GM15510 (cell line): Measurements from ENCODE around the gene F2RL3.

Experiments used
- POLR2A ChIP-seq: IDR thresholded peaks from 3 replicates; pipeline ENCODE4 v1.6.1; 2011; ENCODE audit warnings: borderline replicate concordance; ENCODE audit not compliant: insufficient read length; ENCODE audit errors: extremely low read depth

Gene F2RL3

GRCh38 chr19:16888629-16889365 lies at the start of gene F2RL3:
Gene F2RL3, plus strand, starts transcription at chr19:16888999. Its CDS starts 191 bp downstream, at chr19:16889190.
- TF ChIP-seq POLR2A, result peak; percentile 21

DNA sequence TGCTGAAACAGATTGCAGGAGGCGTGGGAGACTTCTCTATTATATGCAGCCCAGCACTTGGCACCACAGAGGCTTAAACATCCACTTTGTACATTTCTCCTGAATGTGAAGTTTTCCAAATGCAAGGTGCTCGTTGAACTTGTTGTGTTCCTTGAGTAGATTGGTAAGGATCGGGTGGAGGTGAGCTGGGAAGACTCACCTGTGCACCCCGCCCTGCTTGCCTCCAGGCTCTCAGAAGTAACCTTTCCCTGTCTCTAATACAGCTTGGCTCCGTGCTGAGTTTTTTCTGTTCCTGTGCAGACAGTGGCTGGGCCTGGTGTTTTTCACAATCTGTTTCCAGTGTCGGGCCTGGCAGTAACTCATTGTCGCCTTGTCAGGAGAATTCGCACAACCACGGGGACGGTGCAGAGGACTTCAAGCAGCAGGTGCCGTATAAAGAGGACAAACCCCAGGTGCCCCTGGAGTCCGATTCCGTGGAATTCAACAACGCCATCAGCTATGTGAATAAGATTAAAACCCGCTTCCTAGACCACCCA lies 47.3 kb upstream of the F2RL3 start:
- no peak for TF ChIP-seq POLR2A

- TF ChIP-seq POLR2A, result no peak
Measured at GRCh38 chr19:16846901-16847300, 41.9 kb upstream of the F2RL3 start.

GRCh38 chr19:16847430-16847829 lies 41.4 kb upstream of the F2RL3 start:
- TF ChIP-seq POLR2A, result no peak

DNA sequence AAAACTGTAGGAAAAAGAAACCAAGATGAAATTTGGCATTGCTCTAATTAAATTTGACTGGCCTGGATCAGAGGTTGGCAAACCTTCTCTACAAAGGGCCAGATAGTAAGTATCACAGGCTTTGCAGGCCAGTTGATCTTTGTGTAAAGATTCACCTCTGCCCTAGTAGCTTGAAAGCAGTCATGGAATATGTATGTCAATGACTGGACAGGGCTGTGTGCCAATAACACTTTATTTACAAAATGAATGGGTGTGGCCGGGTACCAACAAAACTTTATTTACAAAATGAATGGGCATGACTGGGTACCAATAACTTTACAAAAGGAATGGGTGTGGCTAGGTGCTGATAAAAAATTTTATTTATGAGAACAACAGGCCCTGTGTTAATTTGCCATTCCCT lies 39.6 kb upstream of the F2RL3 start:
- no peak for TF ChIP-seq POLR2A

- no peak for TF ChIP-seq POLR2A
Measured at GRCh38 chr19:16850133-16850532, 38.7 kb upstream of the F2RL3 start.

- no peak for TF ChIP-seq POLR2A
Measured at GRCh38 chr19:16851031-16851712, 37.6 kb upstream of the F2RL3 start.

DNA sequence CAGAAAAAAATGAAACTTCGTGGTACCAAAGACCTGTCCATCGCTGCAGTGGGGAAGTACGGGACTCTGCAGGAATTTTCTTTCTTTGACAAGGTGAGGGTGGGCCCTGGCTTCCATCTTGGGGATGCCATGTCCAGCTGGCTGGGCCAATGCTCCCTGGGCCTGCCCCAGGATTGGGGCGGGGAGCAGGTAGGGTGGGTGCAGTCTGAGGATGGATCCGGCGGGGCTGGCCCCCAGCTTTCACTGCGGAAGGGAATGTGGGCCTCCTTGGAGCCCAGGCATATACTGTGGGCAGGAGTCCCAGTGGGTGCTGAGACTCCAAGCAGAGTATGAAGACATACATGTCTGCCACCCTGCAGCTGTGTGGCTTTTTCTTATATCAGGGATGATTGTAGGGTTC lies 35.7 kb upstream of the F2RL3 start:
- no peak for TF ChIP-seq POLR2A

DNA sequence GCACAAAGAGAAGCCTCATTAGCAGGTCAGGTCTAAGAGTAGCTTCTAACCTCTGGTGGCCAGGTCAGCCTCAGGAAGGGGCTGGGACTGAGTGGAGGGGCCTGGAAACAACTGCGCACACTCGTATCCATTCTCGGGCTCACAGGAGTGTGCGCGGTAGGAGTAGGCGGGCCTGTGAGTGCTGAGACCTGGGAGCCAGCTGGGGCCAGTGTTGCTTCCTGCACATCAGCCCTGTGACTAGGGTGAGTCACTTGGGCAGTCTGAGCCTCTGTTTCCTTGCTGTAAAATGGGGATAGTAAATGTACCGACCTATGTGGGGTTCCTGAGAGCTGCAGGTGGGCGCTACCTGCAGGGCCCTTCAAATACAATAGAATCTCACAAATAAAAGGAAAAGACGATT lies 32.7 kb upstream of the F2RL3 start:
- TF ChIP-seq POLR2A, result no peak

GRCh38 chr19:16859626-16860025 lies 29.2 kb upstream of the F2RL3 start:
- no peak for TF ChIP-seq POLR2A

GRCh38 chr19:16860118-16860517 lies 28.7 kb upstream of the F2RL3 start:
- TF ChIP-seq POLR2A, result no peak

DNA sequence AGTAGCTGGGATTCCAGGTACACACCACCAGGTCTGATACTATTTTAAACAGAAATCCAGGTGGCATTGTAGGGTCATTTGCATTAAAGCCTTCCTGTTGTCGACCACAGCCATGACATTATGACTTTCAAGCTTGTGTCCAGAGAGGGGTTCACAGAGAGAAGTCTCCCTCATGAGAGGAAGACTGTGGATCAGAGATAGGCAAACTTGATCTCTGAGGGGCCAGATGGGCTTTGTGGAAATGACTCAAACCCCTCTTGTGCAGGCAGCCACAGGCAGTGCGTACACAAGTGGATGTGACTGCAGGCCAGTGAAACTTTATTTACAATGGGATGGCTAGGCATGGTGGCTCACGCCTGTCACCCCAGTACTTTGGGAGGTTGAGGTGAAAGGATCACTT lies 27.8 kb upstream of the F2RL3 start:
- TF ChIP-seq POLR2A, result no peak

DNA sequence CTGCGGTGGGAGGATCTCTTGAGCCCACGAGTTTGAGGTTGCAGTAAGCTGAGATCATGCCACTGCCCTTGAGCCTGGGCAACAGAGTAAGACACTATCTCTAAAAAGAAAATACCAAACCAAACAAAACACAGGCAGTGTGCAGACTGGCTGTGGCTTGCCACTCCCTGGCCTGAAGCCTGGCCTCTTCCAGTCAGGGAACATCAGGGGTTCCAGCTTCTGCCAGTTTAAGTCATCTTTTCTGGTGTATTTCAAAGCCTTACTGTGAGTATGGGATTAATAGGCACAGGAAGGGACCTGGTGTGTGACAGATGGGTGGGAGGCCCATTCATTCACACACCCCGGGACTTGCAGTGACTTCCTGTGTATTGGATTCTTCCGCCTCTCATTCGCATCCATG lies 27.0 kb upstream of the F2RL3 start:
- no peak for TF ChIP-seq POLR2A

DNA sequence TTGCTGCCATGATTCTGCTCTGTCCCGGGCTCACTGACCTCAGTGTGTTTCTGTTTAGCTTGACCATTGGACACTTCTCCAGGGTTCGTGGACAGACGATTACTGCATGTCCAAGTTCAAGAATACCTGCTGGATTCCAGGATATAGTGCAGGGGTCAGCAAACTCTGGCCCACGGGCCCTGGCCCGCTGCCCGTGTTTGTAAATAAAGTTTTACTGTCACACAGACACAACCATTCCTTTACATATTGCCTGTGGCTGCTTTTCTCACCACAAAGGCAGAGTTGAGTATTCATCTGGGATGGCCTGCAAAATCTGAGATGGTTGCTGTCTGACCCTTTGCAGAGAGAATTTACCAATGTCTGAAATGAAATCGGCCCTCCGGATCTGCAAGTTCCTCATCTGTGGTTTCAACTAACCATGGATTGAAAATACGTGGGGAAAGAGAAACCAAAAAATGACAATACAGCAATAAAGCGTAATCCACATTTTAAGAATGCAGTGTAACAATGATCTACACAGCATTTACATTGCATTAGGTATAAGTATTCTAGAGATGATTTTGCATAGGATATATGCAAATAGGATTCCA lies 25.9 kb upstream of the F2RL3 start:
- TF ChIP-seq POLR2A, result no peak

GRCh38 chr19:16867211-16867610 lies 21.6 kb upstream of the F2RL3 start:
- TF ChIP-seq POLR2A, result no peak
